ENCODE measurements around the gene SYT13.

DNA sequence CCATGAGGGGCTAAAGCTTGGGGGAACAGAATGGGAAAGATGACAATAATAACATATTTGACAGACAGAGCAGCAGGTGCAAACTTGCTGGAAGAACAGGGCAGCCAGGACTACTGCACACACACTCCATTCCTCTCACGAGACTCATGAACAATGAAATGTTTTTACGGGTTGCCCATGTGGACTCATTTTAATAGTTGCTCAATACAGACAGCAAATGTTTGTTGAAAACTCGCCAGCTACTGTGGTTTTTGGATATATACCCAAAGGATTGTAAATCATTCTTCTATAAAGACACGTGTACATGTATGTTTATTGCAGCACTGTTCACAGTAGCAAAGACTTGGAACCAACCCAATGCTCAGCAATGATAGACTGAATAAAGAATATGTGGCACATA lies 10.3 kb downstream of the SYT13 start:
- TF ChIP-seq CTCF (IDR thresholded peaks at IDR 0.05), result no peak
- no peak for TF ChIP-seq POLR2AphosphoS5 (IDR thresholded peaks at IDR 0.05)
